Measurements from ENCODE around the gene STK32B. TPM values are rescaled to one million over a fixed set of nuclear protein-coding genes. Genes with fewer than 3 reads are reported as not detected.

The STK32B gene
- total and polyA plus RNA-seq, 9 of the 15 experiments (the other 6 are each of a cell fraction or from before 2014, with no cell fraction given): 0.03 to 0.20 (median 0.07) TPM; not detected in 2

GRCh38 chr4:5399790-5400421 is 348.6 kb downstream of the STK32B start (continued):
- TF ChIP-seq CTCFL (IDR thresholded peaks at IDR 0.05; ENCODE audit: borderline replicate concordance, insufficient read depth, low read depth, low read length, poor library complexity, severe bottlenecking): peak; percentile 4

- ChIA-PET POLR2A (no interaction called here), CTCF (ENCODE audit: low intra/inter-chr PET ratio) (no interaction called here)
- ATAC-seq (no peak), FAIRE-seq (no peak), DNase-seq (ENCODE audit: extremely low read depth in 1 of 4, low spot score in 3 of 4) (no peak)
- no peaks in the 10 kb centered on the region for H3K36me3 ChIP-seq (ENCODE audit: control insufficient read depth, insufficient read depth, low read length)
- intact Hi-C loops (cut with micrococcal nuclease): no loop called here
- no peaks in the 10 kb centered on the region for H3K79me2 ChIP-seq (ENCODE audit: control insufficient read depth, insufficient read depth, low read length)
- H2AFZ ChIP-seq (ENCODE audit: low read depth, low read length): no peak overlapping the region
- H3K27ac ChIP-seq (ENCODE audit: extremely low read depth, low read depth, low read length): no peak overlapping the region
- H3K9me1 ChIP-seq (ENCODE audit: control insufficient read depth, insufficient read depth, low read length): no peaks in the 10 kb centered on the region
- no peaks in the 10 kb centered on the region; a peak in 1 of 5 replicates for H3K27me3 ChIP-seq (ENCODE audit: control insufficient read depth in 2 of 2, insufficient read depth in 2 of 2, low read length in 2 of 2)
- H4K20me1 ChIP-seq (replicated peaks; ENCODE audit: control insufficient read depth, insufficient read depth, low read length): no peaks in the 10 kb centered on the region
- H3K9me3 ChIP-seq (replicated peaks; ENCODE audit: control insufficient read depth, insufficient read depth, low read depth, low read length): no peaks in the 10 kb centered on the region
- no TSS peak for BruUV-seq (replicated peaks)
- no peaks in the 10 kb centered on the region for H3K4me1 ChIP-seq (replicated peaks in 1 of 2; ENCODE audit: control insufficient read depth in 2 of 2, insufficient read depth in 2 of 2, low read length in 2 of 2)
- H3K4me3 ChIP-seq: no peak overlapping the region
- no peak overlapping the region for H3K9ac ChIP-seq (ENCODE audit: insufficient read depth in 1 of 2, low read depth in 2 of 2, low read length in 2 of 2)
- H3K4me2 ChIP-seq (ENCODE audit: insufficient read depth, low read length): no peak overlapping the region
- in situ Hi-C loops (cut with MboI): no loop called here
- 0% methylated on average over 7 of the region's 7 CpGs for WGBS (ENCODE audit: insufficient coverage, low coverage, missing lambda C conversion rate)
- no peak for TF ChIP-seq EP400 (IDR thresholded peaks at IDR 0.05)
- TF ChIP-seq MYC (IDR thresholded peaks at IDR 0.05; ENCODE audit: low read depth, low read length): no peak
- TF ChIP-seq MYC (CRISPR knock-in tag; IDR thresholded peaks at IDR 0.05; ENCODE audit: borderline replicate concordance, low read depth): no peak
- TF ChIP-seq ZNF436 (CRISPR knock-in tag; IDR thresholded peaks at IDR 0.05): no peak
- TF ChIP-seq CEBPB (tag; IDR thresholded peaks at IDR 0.05): no peak
- no peak for TF ChIP-seq CBX8 (IDR thresholded peaks at IDR 0.05; ENCODE audit: borderline replicate concordance, extremely low read depth, low read depth, low read length, poor library complexity, severe bottlenecking)
- TF ChIP-seq FOXK1 (CRISPR knock-in tag; IDR thresholded peaks at IDR 0.05; ENCODE audit: borderline replicate concordance): no peak
- TF ChIP-seq PATZ1 (CRISPR knock-in tag; IDR thresholded peaks at IDR 0.05; ENCODE audit: borderline replicate concordance): no peak
- no peak for TF ChIP-seq ELF1 (tag; IDR thresholded peaks at IDR 0.05)
- no peak for TF ChIP-seq CTCFL (IDR thresholded peaks at IDR 0.05; ENCODE audit: borderline replicate concordance, insufficient read depth, low read depth, low read length, poor library complexity, severe bottlenecking)
Observed at GRCh38 chr4:5403746-5404497, 352.6 kb downstream of the STK32B start.
